Vagina (tissue), 2 donors: Measurements from ENCODE around the gene STARD3. TPM values are rescaled to one million over a fixed set of nuclear protein-coding genes. Genes with fewer than 3 reads are reported as not detected.

Source experiments
- DNase-seq, 2 donors: peaks; one replicate each; pipeline ENCODE4 v3.0.0-alpha.2; 2017; ENCODE audit errors: extremely low spot score in 2 of 2
- H3K27ac ChIP-seq: fragments of 200-600 bp; sonication (generic); one replicate; pipeline ENCODE4 v1.5.1; 2019
- H3K27me3 ChIP-seq: fragments of 200-600 bp; sonication (generic); one replicate; pipeline ENCODE4 v1.5.1; 2019
- H3K36me3 ChIP-seq, 2 donors: fragments of 200-600 bp; sonication (generic); one replicate each; pipeline ENCODE4 v1.5.1; 2017 to 2019
- H3K4me1 ChIP-seq: fragments of 200-600 bp; sonication (generic); one replicate; pipeline ENCODE4 v1.5.1; 2019
- H3K4me3 ChIP-seq, 2 donors: fragments of 200-600 bp; sonication (generic); 1 replicate in 1 of 2; 2 replicates in 1 of 2; pipeline ENCODE4 v1.5.1; 2016 to 2019
- H3K9me3 ChIP-seq: fragments of 200-600 bp; sonication (generic); one replicate; pipeline ENCODE4 v1.5.1; 2019
- POLR2A ChIP-seq, 2 donors: fragments of 450-650 bp; IDR thresholded peaks; one replicate each; pipeline ENCODE4 v1.6.1; 2017; ENCODE audit warnings: antibody characterized with exemption in 2 of 2, mild to moderate bottlenecking in 2 of 2, moderate library complexity in 2 of 2
- POLR2AphosphoS5 ChIP-seq, 2 donors: sonication (generic); formaldehyde crosslinking; IDR thresholded peaks; one replicate each; pipeline ENCODE4 v1.9.0; 2017; ENCODE audit warnings: antibody characterized with exemption in 2 of 2, mild to moderate bottlenecking in 2 of 2, low read depth in 1 of 2; ENCODE audit not compliant: insufficient read depth in 1 of 2
- intact Hi-C: fragments of 100-400 bp; cut with DNase I; formaldehyde crosslinking; loops from one replicate; pipeline ENCODE4 v1.15.1; 2023
- total RNA-seq: library from RNA; depleted of rRNA; stranded (reverse); fragments of >200 nt; gene quantifications from one replicate; pipeline ENCODE4 v1.2.3, GENCODE V29; 2016
- TF ChIP-seq, protein P1 (sequence below), 3 experiments: fragments of 450-650 bp in 2 of 3; fragments of 200-600 bp in 1 of 3; sonication (generic) in 1 of 3; IDR thresholded peaks; one replicate each; pipeline ENCODE4 v1.5.1; 2017 to 2019; ENCODE audit warnings: antibody characterized with exemption in 3 of 3, mild to moderate bottlenecking in 2 of 3, moderate library complexity in 2 of 3

The STARD3 gene
- total RNA-seq, 1 donor from 2014 or later: 148 TPM

DNA sequence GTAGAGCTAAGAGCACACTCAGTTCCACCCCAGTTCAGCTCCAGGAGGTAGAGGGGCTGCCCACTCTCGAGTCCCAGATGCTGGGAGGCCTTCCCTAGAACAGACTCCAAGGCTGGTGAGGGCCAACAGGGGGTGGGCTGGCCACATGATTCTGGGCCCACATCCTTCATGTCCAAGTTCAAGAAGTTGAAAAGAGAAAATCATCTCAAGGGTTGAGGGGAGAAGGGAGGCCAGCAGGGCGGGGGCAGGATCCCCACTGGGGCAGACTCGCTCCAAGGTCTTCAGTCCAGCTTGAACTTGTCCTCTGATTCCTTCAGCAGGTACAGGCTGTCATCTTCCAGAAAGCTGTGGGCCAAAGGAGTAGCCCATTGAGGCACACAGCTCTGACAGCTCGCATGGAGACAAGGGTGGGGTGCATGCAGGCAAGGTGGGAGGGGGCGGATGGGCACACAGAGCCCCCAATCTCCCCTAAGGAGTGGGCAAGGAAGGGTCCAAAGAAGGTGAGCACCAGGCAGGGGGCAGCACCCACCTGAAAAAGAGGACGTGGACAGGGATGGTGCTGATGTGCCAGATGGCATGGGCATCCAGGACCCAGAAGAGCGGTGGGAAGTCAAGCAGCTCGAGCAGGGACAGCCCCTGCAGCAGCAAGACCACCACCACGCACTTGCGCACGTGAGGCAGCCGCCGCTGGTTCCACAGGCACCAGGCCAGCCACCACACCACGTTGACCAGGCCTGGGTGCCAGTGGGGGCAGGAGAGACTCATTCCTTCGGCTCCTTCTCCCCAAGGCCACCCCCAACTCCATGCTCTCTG, 35.8 kb downstream of the STARD3 start:
- intact Hi-C loops: no loop called here
- Histone ChIP-seq H3K4me1 (peaks cover 51% of the 10 kb centered on the region), H3K4me3 (no peak overlapping the region), H3K36me3 (peaks cover 0 to 4% of the 10 kb centered on the region in 2 donors), H3K9me3 (no peaks in the 10 kb centered on the region), H3K27ac (no peak overlapping the region), H3K27me3 (no peaks in the 10 kb centered on the region)
- TF ChIP-seq POLR2AphosphoS5 (IDR thresholded peaks at IDR 0.05; ENCODE audit: insufficient read depth in 1 of 2, low read depth in 1 of 2) (no peak), POLR2A (IDR thresholded peaks at IDR 0.05) (no peak)
- TF ChIP-seq, protein P1, sequence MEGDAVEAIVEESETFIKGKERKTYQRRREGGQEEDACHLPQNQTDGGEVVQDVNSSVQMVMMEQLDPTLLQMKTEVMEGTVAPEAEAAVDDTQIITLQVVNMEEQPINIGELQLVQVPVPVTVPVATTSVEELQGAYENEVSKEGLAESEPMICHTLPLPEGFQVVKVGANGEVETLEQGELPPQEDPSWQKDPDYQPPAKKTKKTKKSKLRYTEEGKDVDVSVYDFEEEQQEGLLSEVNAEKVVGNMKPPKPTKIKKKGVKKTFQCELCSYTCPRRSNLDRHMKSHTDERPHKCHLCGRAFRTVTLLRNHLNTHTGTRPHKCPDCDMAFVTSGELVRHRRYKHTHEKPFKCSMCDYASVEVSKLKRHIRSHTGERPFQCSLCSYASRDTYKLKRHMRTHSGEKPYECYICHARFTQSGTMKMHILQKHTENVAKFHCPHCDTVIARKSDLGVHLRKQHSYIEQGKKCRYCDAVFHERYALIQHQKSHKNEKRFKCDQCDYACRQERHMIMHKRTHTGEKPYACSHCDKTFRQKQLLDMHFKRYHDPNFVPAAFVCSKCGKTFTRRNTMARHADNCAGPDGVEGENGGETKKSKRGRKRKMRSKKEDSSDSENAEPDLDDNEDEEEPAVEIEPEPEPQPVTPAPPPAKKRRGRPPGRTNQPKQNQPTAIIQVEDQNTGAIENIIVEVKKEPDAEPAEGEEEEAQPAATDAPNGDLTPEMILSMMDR (IDR thresholded peaks at IDR 0.05): no peak
- DNase-seq: no peak

GRCh38 chr17:39673335-39674081, 36.6 kb downstream of the STARD3 start:
- no peaks in the 10 kb centered on the region for H3K27me3 ChIP-seq
- H3K4me1 ChIP-seq: peaks cover 43% of the 10 kb centered on the region
- H3K4me3 ChIP-seq: no peak overlapping the region
- intact Hi-C loops: no loop called here
- TF ChIP-seq, protein P1 (IDR thresholded peaks at IDR 0.05): no peak
- TF ChIP-seq POLR2AphosphoS5 (IDR thresholded peaks at IDR 0.05; ENCODE audit: insufficient read depth in 1 of 2, low read depth in 1 of 2): no peak
- no peak for TF ChIP-seq POLR2A (IDR thresholded peaks at IDR 0.05)
- H3K9me3 ChIP-seq: no peaks in the 10 kb centered on the region
- H3K27ac ChIP-seq: no peak overlapping the region
- peaks cover 0 to 4% of the 10 kb centered on the region in 2 donors for H3K36me3 ChIP-seq
- DNase-seq: no peak

GRCh38 chr17:39674179-39674578, 37.2 kb downstream of the STARD3 start:
- peaks cover 0 to 4% of the 10 kb centered on the region in 2 donors for H3K36me3 ChIP-seq
- H3K27me3 ChIP-seq: no peaks in the 10 kb centered on the region
- intact Hi-C loops: no loop called here
- H3K4me1 ChIP-seq: peaks cover 38% of the 10 kb centered on the region
- no peaks in the 10 kb centered on the region for H3K9me3 ChIP-seq
- TF ChIP-seq POLR2A (IDR thresholded peaks at IDR 0.05) (no peak), POLR2AphosphoS5 (IDR thresholded peaks at IDR 0.05; ENCODE audit: insufficient read depth in 1 of 2, low read depth in 1 of 2) (no peak)
- TF ChIP-seq, protein P1 (IDR thresholded peaks at IDR 0.05): no peak
- no peak overlapping the region for H3K27ac ChIP-seq
- DNase-seq: no peak
- no peak overlapping the region for H3K4me3 ChIP-seq

- TF ChIP-seq POLR2AphosphoS5 (IDR thresholded peaks at IDR 0.05; ENCODE audit: insufficient read depth in 1 of 2, low read depth in 1 of 2) (no peak), POLR2A (IDR thresholded peaks at IDR 0.05) (no peak)
- TF ChIP-seq, protein P1 (IDR thresholded peaks at IDR 0.05): no peak
- intact Hi-C loops: no loop called here
- no peak overlapping the region for H3K27ac ChIP-seq
Measured at GRCh38 chr17:39674702-39675389, 37.9 kb downstream of the STARD3 start.

More at GRCh38 chr17:39674702-39675389, 37.9 kb downstream of the STARD3 start:
- Histone ChIP-seq H3K4me1 (peaks cover 38% of the 10 kb centered on the region), H3K9me3 (no peaks in the 10 kb centered on the region), H3K36me3 (peaks cover 0 to 4% of the 10 kb centered on the region in 2 donors), H3K27me3 (no peaks in the 10 kb centered on the region), H3K4me3 (no peak overlapping the region)
- DNase-seq: no peak
